ENCODE data around the gene CD37. TPM values are rescaled to one million over a fixed set of nuclear protein-coding genes. Genes with fewer than 3 reads are reported as not detected.

The CD37 gene
- total and polyA plus RNA-seq, 2 of the 4 experiments (the other 2 are of a cell fraction) = not detected

- TF ChIP-seq, protein P1, sequence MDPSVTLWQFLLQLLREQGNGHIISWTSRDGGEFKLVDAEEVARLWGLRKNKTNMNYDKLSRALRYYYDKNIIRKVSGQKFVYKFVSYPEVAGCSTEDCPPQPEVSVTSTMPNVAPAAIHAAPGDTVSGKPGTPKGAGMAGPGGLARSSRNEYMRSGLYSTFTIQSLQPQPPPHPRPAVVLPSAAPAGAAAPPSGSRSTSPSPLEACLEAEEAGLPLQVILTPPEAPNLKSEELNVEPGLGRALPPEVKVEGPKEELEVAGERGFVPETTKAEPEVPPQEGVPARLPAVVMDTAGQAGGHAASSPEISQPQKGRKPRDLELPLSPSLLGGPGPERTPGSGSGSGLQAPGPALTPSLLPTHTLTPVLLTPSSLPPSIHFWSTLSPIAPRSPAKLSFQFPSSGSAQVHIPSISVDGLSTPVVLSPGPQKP (IDR thresholded peaks at IDR 0.05; ENCODE audit: borderline replicate concordance, low read depth, low read length) = no peak
- no peak for TF ChIP-seq MAFK (IDR thresholded peaks at IDR 0.05; ENCODE audit: low read depth, low read length)
- TF ChIP-seq NFE2L2 (IDR thresholded peaks at IDR 0.05; ENCODE audit: low read depth, low read length) = no peak
- no peak for TF ChIP-seq MXI1 (IDR thresholded peaks at IDR 0.05; ENCODE audit: borderline replicate concordance, low read depth, low read length)
- TF ChIP-seq POLR2A (IDR thresholded peaks at IDR 0.05; ENCODE audit: low read depth, low read length) = no peak
- TF ChIP-seq RCOR1 (IDR thresholded peaks at IDR 0.05; ENCODE audit: insufficient replicate concordance, low read length) = no peak
- TF ChIP-seq SMC3 (IDR thresholded peaks at IDR 0.05; ENCODE audit: low read depth, low read length) = no peak
- TF ChIP-seq RFX5 (IDR thresholded peaks at IDR 0.05; ENCODE audit: low read depth, low read length) = no peak
- no peak for TF ChIP-seq BHLHE40 (IDR thresholded peaks at IDR 0.05; ENCODE audit: low read depth, low read length)
- TF ChIP-seq CHD1 (IDR thresholded peaks at IDR 0.05; ENCODE audit: low read depth, low read length) = no peak
- TF ChIP-seq RAD21 (IDR thresholded peaks at IDR 0.05; ENCODE audit: low read length) = no peak
- Histone ChIP-seq H3K4me3 (ENCODE audit: insufficient read depth, low read depth, low read length) (no peak overlapping the region), H2AK9ac (replicated peaks; ENCODE audit: low read depth, low read length, poor library complexity) (no peak overlapping the region), H3K56ac (ENCODE audit: extremely low read depth, insufficient read depth, low read length) (no peak overlapping the region), H4K5ac (ENCODE audit: low read depth, low read length) (no peak overlapping the region), H3K9me1 (ENCODE audit: insufficient read depth, low read length) (peaks cover 9% of the 10 kb centered on the region; the same call in 1 of the 2 replicates), H2BK120ac (ENCODE audit: low read depth, low read length) (no peak overlapping the region), H2BK15ac (ENCODE audit: low read depth, low read length) (no peak overlapping the region), H2BK5ac (ENCODE audit: low read depth, low read length, poor library complexity, severe bottlenecking) (no peak overlapping the region), H3K36me3 (ENCODE audit: control insufficient read depth, insufficient read depth, low read length) (peaks cover 7% of the 10 kb centered on the region), H3K9me3 (ENCODE audit: control insufficient read depth, insufficient read depth, low read length) (no peaks in the 10 kb centered on the region), H3K18ac (ENCODE audit: low read depth, low read length) (no peak overlapping the region), H2AFZ (replicated peaks; ENCODE audit: low read length, poor library complexity) (no peak overlapping the region), H4K8ac (ENCODE audit: low read depth in 2 of 2, low read length in 2 of 2) (no peak overlapping the region), H3K23ac (ENCODE audit: low read depth, low read length) (no peak overlapping the region), H3K27me3 (ENCODE audit: control insufficient read depth, insufficient read depth, low read length) (no peaks in the 10 kb centered on the region), H4K20me1 (ENCODE audit: insufficient read depth, low read length) (0 out of 2 replicates have a peak, but pooled peaks cover 5% of the 10 kb centered on the region), H4K91ac (ENCODE audit: insufficient read depth, low read depth, low read length) (no peak overlapping the region), H3K9ac (ENCODE audit: low read depth, low read length) (no peak overlapping the region), H3K4me1 (ENCODE audit: control insufficient read depth, insufficient read depth, low read length) (no peaks in the 10 kb centered on the region), H3K4me2 (ENCODE audit: low read depth, low read length) (no peak overlapping the region), H3K4ac (ENCODE audit: low read depth, low read length) (no peak overlapping the region), H2AK5ac (ENCODE audit: low read depth, low read length) (no peak overlapping the region), H3K27ac (ENCODE audit: insufficient read depth, low read length) (no peak overlapping the region), H3K14ac (replicated peaks; ENCODE audit: low read depth, low read length) (no peak overlapping the region), H3K79me1 (ENCODE audit: low read depth in 1 of 2, low read length in 2 of 2) (no peaks in the 10 kb centered on the region; a peak in 1 of 4 replicates), H2BK20ac (ENCODE audit: low read depth, low read length) (no peak overlapping the region)
- intact Hi-C loops (cut with micrococcal nuclease) (no loop called here), in situ Hi-C loops (cut with MboI; ENCODE audit: low sequenced_read_pairs) (no loop called here), dilution Hi-C loops (cut with HindIII; ENCODE audit: low sequenced_read_pairs, unreplicated experiment) (no loop called here)
- ChIA-PET POLR2A (ENCODE audit: unreplicated experiment) (no interaction called here), CTCF (no interaction called here)
- ATAC-seq (ENCODE audit: low read depth) = peak; percentile 8
- WGBS, 2 experiments (ENCODE audit: extremely low coverage in 2 of 2, insufficient read length in 1 of 2) = 72% methylated on average over 4 of the region's 8 CpGs; no CpG with 5 or more reads in 1 of the 2 experiments
- no TSS peak for BruUV-seq (replicated peaks)
- no peak for DNase-seq
Measured at GRCh38 chr19:49333811-49334288, 1.4 kb upstream of the CD37 start.
